CD4-positive, alpha-beta memory T cell (primary cell): ENCODE results near the gene MASP1. TPM values are rescaled to one million over a fixed set of nuclear protein-coding genes. Genes with fewer than 3 reads are reported as not detected.
A peak's percentile ranks its signal among the peaks of the same experiment; 100 is the strongest.

Source experiments
- CTCF ChIA-PET: fragments of 350-600 bp; sonication (Branson Sonifier 250); formaldehyde crosslinking; loops from one replicate; lab custom pipeline; 2021; ENCODE audit warnings: inconsistent platforms; ENCODE audit not compliant: partially characterized antibody; lab: Charles Lee
- POLR2A ChIA-PET: fragments of 350-600 bp; sonication (Branson Sonifier 250); formaldehyde crosslinking; loops from one replicate; lab custom pipeline; 2021; ENCODE audit not compliant: partially characterized antibody; lab: Charles Lee
- DNase-seq, 5 donors: peaks; one replicate each; pipeline versions ENCODE4 v3.0.0 to v3.0.0-alpha.2; 2020 to 2022; ENCODE audit warnings: mixed read lengths in 1 of 5
- H3K27ac ChIP-seq: one replicate; pipeline ENCODE4 v1.7.0; 2013; ENCODE audit warnings: low read depth, low read length
- H3K27me3 ChIP-seq: 2 replicates; pipeline ENCODE4 v1.7.0; 2013; ENCODE audit warnings: mild to moderate bottlenecking, low read length, moderate library complexity; ENCODE audit not compliant: insufficient read depth
- H3K36me3 ChIP-seq: 2 replicates; pipeline ENCODE4 v1.7.0; 2013; ENCODE audit warnings: mild to moderate bottlenecking, low read length, moderate library complexity; ENCODE audit not compliant: insufficient read depth
- H3K4me1 ChIP-seq: 2 replicates; pipeline ENCODE4 v1.7.0; 2013; ENCODE audit warnings: mild to moderate bottlenecking, low read length, moderate library complexity; ENCODE audit not compliant: insufficient read depth
- H3K4me3 ChIP-seq, 2 donors: one replicate each; pipeline ENCODE4 v1.7.0; 2013; ENCODE audit warnings: low read length in 2 of 2, mild to moderate bottlenecking in 1 of 2
- H3K9me3 ChIP-seq, 2 donors: one replicate each; pipeline ENCODE4 v1.7.0; 2013; ENCODE audit warnings: low read length in 2 of 2, control low read depth in 1 of 2; ENCODE audit not compliant: control insufficient read depth in 1 of 2
- H3K27ac Mint-ChIP-seq, 7 donors: one replicate each; pipeline ENCODE4 v1.8.0; 2020 to 2021; ENCODE audit warnings: mixed read lengths in 7 of 7, mild to moderate bottlenecking in 6 of 7, inconsistent platforms in 3 of 7, moderate library complexity in 3 of 7
- H3K27me3 Mint-ChIP-seq, 2 donors: one replicate each; pipeline ENCODE4 v1.8.0; 2020 to 2021; ENCODE audit warnings: mixed read lengths in 2 of 2
- H3K36me3 Mint-ChIP-seq, 2 donors: one replicate each; pipeline ENCODE4 v1.8.0; 2020 to 2021; ENCODE audit warnings: mixed read lengths in 2 of 2, inconsistent platforms in 1 of 2, mild to moderate bottlenecking in 1 of 2
- H3K4me1 Mint-ChIP-seq, 4 donors: one replicate each; pipeline ENCODE4 v1.8.0; 2020 to 2021; ENCODE audit warnings: mixed read lengths in 4 of 4, mild to moderate bottlenecking in 1 of 4
- H3K4me3 Mint-ChIP-seq, 8 donors: one replicate each; pipeline ENCODE4 v1.8.0; 2020 to 2021; ENCODE audit warnings: mixed read lengths in 8 of 8, mild to moderate bottlenecking in 7 of 8, moderate library complexity in 6 of 8, inconsistent platforms in 3 of 8
- H3K9me3 Mint-ChIP-seq, 8 donors: one replicate each; pipeline ENCODE4 v1.8.0; 2020 to 2021; ENCODE audit warnings: mixed read lengths in 8 of 8, mild to moderate bottlenecking in 5 of 8, inconsistent platforms in 3 of 8, moderate library complexity in 1 of 8
- intact Hi-C: fragments of 100-400 bp; cut with micrococcal nuclease; formaldehyde crosslinking; loops from one replicate; pipeline ENCODE4 v1.15.1; 2023
- polyA plus RNA-seq, 2 donors: library from polyadenylated mRNA; unstranded; fragments of 300-500 nt; fragmentation: Illumina TruSeq; gene quantifications; one replicate each; pipeline ENCODE4 v1.2.3, GENCODE V29; 2021
- total RNA-seq, 2 experiments: library from RNA; stranded (reverse); gene quantifications; one replicate each; pipeline ENCODE4 v1.2.3, GENCODE V29; 2021

MASP1 gene
- total and polyA plus RNA-seq, 4 experiments from 2014 or later: not detected

GRCh38 chr3:187236962-187237361 is 54.6 kb downstream of the MASP1 start:
- H3K27ac ChIP-seq: no peak overlapping the region
- no peaks in the 10 kb centered on the region for H3K4me1 ChIP-seq
- H3K9me3 ChIP-seq: no peaks in the 10 kb centered on the region
- intact Hi-C loops: no loop called here
- Mint-ChIP-seq H3K27ac (no peak overlapping the region), H3K36me3 (no peaks in the 10 kb centered on the region), H3K4me3 (no peak overlapping the region), H3K27me3 (no peaks in the 10 kb centered on the region), H3K9me3 (peaks cover 0 to 5% (median 2%) of the 10 kb centered on the region in 8 donors), H3K4me1 (no peaks in the 10 kb centered on the region)
- no peaks in the 10 kb centered on the region for H3K27me3 ChIP-seq
- H3K36me3 ChIP-seq: no peaks in the 10 kb centered on the region
- ChIA-PET POLR2A (no interaction called here), CTCF (interaction anchor here (1.7 kb wide), 1 partner anchor 19 kb away, joined by 3 read pairs; no protein-coding TSS in a partner anchor)
- no peak for DNase-seq
- no peak overlapping the region for H3K4me3 ChIP-seq

GRCh38 chr3:187230011-187230410 is 61.5 kb downstream of the MASP1 start:
- Histone ChIP-seq H3K4me1 (no peaks in the 10 kb centered on the region), H3K4me3 (no peak overlapping the region), H3K9me3 (no peaks in the 10 kb centered on the region), H3K36me3 (no peaks in the 10 kb centered on the region), H3K27me3 (peaks cover 4% of the 10 kb centered on the region), H3K27ac (no peak overlapping the region)
- intact Hi-C loops: no loop called here
- CTCF ChIA-PET: interaction anchor here (0.9 kb wide), 1 partner anchor 10 kb away, joined by 5 read pairs; no protein-coding TSS in a partner anchor
- POLR2A ChIA-PET: no interaction called here
- H3K4me3 Mint-ChIP-seq: no peak overlapping the region
- no peaks in the 10 kb centered on the region for H3K36me3 Mint-ChIP-seq
- no peak for DNase-seq
- no peak overlapping the region for H3K27ac Mint-ChIP-seq
- H3K9me3 Mint-ChIP-seq: no peaks in the 10 kb centered on the region
- no peaks in the 10 kb centered on the region for H3K4me1 Mint-ChIP-seq
- peaks cover 10 to 20% of the 10 kb centered on the region in 2 donors for H3K27me3 Mint-ChIP-seq

DNA sequence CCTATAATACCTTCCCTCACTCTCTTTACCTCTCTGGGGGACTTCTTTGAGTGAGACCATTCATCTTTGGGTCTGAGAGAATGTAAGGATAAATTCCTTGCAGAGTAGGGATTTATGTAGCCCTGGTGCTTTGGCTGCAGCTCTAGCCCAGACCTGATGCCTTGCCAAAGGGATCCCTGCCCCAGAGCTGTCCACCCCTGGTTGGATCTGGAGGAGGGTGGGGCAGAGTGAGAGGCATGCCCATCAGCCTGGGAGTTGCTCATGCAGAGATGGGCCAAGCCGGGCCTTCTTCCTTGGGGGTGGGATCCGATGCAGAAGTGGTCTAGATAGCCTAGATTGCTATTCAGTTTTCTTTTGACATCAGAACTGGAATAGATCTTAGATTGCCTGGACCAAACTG is 62.8 kb downstream of the MASP1 start:
- POLR2A ChIA-PET: no interaction called here
- intact Hi-C loops: no loop called here

DNA sequence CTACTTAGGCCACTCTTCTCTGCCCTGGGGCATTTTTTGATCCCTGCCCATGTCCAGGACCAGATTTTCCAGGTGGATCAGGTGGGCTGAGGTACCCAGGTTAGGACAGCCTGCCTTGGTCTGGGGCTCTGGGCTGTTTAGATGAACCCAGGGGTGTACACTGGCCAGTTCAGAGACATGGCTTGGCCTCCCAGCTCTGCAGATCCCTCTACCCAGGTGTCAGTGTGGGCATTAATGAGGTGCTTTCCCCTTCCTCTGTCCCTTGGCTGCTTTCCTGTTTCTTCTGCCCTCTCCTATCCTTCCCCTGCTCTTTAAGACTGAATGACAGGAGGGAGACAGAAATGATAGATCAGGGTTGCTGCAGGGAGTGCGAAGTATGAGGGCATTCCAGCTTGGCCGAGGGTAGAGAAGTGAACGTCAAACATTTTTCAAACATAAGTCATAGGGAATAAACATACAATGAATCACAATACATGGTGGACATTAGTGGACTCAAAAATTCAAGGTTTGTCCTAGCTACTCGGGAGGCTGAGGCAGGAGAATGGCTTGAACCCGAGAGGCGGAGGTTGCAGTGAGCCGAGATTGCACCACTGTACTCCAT is 63.8 kb downstream of the MASP1 start:
- no peak for DNase-seq
- no peaks in the 10 kb centered on the region for H3K9me3 ChIP-seq
- ChIA-PET CTCF (no interaction called here), POLR2A (no interaction called here)
- intact Hi-C loops: no loop called here
- no peaks in the 10 kb centered on the region for H3K9me3 Mint-ChIP-seq
- H3K36me3 ChIP-seq: no peaks in the 10 kb centered on the region
- no peaks in the 10 kb centered on the region for H3K36me3 Mint-ChIP-seq
- H3K4me3 ChIP-seq: no peak overlapping the region
- no peak overlapping the region for H3K27ac ChIP-seq
- H3K4me1 Mint-ChIP-seq: no peaks in the 10 kb centered on the region
- peaks cover 10 to 20% of the 10 kb centered on the region in 2 donors for H3K27me3 Mint-ChIP-seq
- H3K27ac Mint-ChIP-seq: no peak overlapping the region
- H3K27me3 ChIP-seq: peaks cover 4% of the 10 kb centered on the region
- H3K4me1 ChIP-seq: no peaks in the 10 kb centered on the region
- no peak overlapping the region for H3K4me3 Mint-ChIP-seq

More for the DNA sequence above, 62.8 kb downstream of the MASP1 start:
- Histone ChIP-seq H3K27me3 (peaks cover 4% of the 10 kb centered on the region), H3K36me3 (no peaks in the 10 kb centered on the region), H3K4me3 (no peak overlapping the region), H3K4me1 (no peaks in the 10 kb centered on the region), H3K9me3 (no peaks in the 10 kb centered on the region), H3K27ac (no peak overlapping the region)
- H3K9me3 Mint-ChIP-seq: no peaks in the 10 kb centered on the region
- DNase-seq: no peak
- H3K4me1 Mint-ChIP-seq: no peaks in the 10 kb centered on the region
- H3K4me3 Mint-ChIP-seq: no peak overlapping the region
- H3K36me3 Mint-ChIP-seq: no peaks in the 10 kb centered on the region
- CTCF ChIA-PET: no interaction called here
- peaks cover 10 to 20% of the 10 kb centered on the region in 2 donors for H3K27me3 Mint-ChIP-seq
- no peak overlapping the region for H3K27ac Mint-ChIP-seq

GRCh38 chr3:187223799-187224198 is 67.7 kb downstream of the MASP1 start:
- H3K27me3 ChIP-seq: peaks cover 3% of the 10 kb centered on the region
- intact Hi-C loops: no loop called here
- Mint-ChIP-seq H3K27ac (no peak overlapping the region), H3K36me3 (no peaks in the 10 kb centered on the region), H3K9me3 (no peaks in the 10 kb centered on the region), H3K4me3 (no peak overlapping the region), H3K27me3 (peaks cover 8 to 13% of the 10 kb centered on the region in 2 donors), H3K4me1 (no peaks in the 10 kb centered on the region)
- POLR2A ChIA-PET: no interaction called here
- H3K9me3 ChIP-seq: no peaks in the 10 kb centered on the region
- H3K27ac ChIP-seq: no peak overlapping the region
- no peak for DNase-seq
- CTCF ChIA-PET: interaction anchor here (0.7 to 3.1 kb wide), 5 partner anchors 9 to 515 kb away, joined by 3 to 15 read pairs (median 3); no protein-coding TSS in a partner anchor
- no peak overlapping the region for H3K4me3 ChIP-seq
- no peaks in the 10 kb centered on the region for H3K4me1 ChIP-seq
- H3K36me3 ChIP-seq: no peaks in the 10 kb centered on the region

DNA sequence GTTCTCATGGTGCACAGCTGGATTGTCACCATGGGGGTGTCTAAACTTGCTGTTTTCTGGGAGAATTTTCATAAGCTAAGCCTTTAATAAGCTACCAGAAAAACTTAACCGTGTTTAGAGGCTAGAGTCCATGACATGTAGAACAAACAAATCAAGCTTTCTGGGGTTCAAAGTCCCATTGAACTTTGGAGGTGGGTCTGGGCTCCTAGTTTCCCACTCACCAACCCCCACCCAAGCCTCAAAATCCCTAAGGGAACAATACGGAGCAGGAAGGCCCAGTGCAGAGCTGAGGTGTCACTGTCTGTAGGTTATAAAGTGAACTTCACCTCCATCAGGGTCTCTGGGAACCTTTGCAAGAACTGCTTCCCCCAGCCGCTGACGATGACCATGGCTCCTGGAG is 68.7 kb downstream of the MASP1 start:
- H3K9me3 ChIP-seq: no peaks in the 10 kb centered on the region
- no peaks in the 10 kb centered on the region for H3K27me3 ChIP-seq
- no peaks in the 10 kb centered on the region for H3K4me1 ChIP-seq
- H3K36me3 Mint-ChIP-seq: no peaks in the 10 kb centered on the region
- DNase-seq: no peak
- CTCF ChIA-PET: interaction anchor here (0.9 to 3.1 kb wide), 6 partner anchors 8 to 456 kb away, joined by 3 to 15 read pairs (median 3); no protein-coding TSS in a partner anchor
- H3K4me3 ChIP-seq: no peak overlapping the region
- H3K4me1 Mint-ChIP-seq: no peaks in the 10 kb centered on the region
- POLR2A ChIA-PET: no interaction called here
- intact Hi-C loops: no loop called here
- no peak overlapping the region for H3K4me3 Mint-ChIP-seq
- H3K27ac Mint-ChIP-seq: peak overlapping the region in 1 of 7 donors; percentile 59
- H3K27ac ChIP-seq: no peak overlapping the region
- no peaks in the 10 kb centered on the region for H3K9me3 Mint-ChIP-seq
- no peaks in the 10 kb centered on the region for H3K36me3 ChIP-seq
- peaks cover 5 to 15% of the 10 kb centered on the region in 2 donors for H3K27me3 Mint-ChIP-seq

- Histone ChIP-seq H3K36me3 (no peaks in the 10 kb centered on the region), H3K4me3 (no peak overlapping the region), H3K9me3 (no peaks in the 10 kb centered on the region), H3K27ac (no peak overlapping the region), H3K27me3 (no peaks in the 10 kb centered on the region), H3K4me1 (no peaks in the 10 kb centered on the region)
- intact Hi-C loops: no loop called here
- POLR2A ChIA-PET: no interaction called here
- H3K27me3 Mint-ChIP-seq: peaks cover 5 to 6% of the 10 kb centered on the region in 2 donors
- H3K4me1 Mint-ChIP-seq: no peaks in the 10 kb centered on the region
- H3K36me3 Mint-ChIP-seq: no peaks in the 10 kb centered on the region
- CTCF ChIA-PET: interaction anchor here (0.7 kb wide), 1 partner anchor 8 kb away, joined by 3 read pairs; no protein-coding TSS in a partner anchor
- no peak overlapping the region for H3K27ac Mint-ChIP-seq
- no peak overlapping the region for H3K4me3 Mint-ChIP-seq
- H3K9me3 Mint-ChIP-seq: no peaks in the 10 kb centered on the region
- DNase-seq: no peak
Measured at GRCh38 chr3:187215460-187215859, 76.1 kb downstream of the MASP1 start.
